DMS79 treated with DMSO at 0.1 percent for 48 hours (cell line): ENCODE results near the gene FLACC1.
"Not testable (repeated sequence)": the region's sequence is repeated elsewhere in the genome, so short reads cannot be mapped to it uniquely, and the experiment has no call there.

ENCODE experiments used
- DNase-seq: peaks from one replicate; lab custom pipeline; 2025; lab: John Stamatoyannopoulos, UW

The FLACC1 gene, protein sequence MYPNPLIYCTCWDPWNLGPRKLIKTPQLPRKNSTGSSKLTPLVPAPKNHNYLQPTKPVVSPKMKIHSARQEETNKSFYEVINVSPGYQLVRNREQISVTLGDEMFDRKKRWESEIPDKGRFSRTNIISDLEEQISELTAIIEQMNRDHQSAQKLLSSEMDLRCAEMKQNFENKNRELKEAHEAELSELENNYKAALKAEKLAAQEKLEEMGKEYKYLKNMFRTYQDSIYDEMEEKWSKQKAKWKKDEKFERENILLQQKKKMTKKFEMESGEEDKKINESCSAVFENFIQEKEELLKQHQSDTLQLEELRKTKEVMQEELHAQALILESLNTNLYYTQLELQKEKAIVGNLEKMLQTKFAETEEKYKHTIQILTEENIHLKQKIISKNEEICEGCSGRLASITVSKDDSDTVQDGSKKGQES

GRCh38 chr2:201357221-201357620 lies at the start of gene FLACC1:
FLACC1 (minus strand) TSS chr2:201357345; CDS start chr2:201351404, 5,941 bp downstream.
- DNase-seq = no peak

- DNase-seq = peak; percentile 48
Observed at GRCh38 chr2:201406077-201406662, 49.0 kb upstream of the FLACC1 start.

- DNase-seq = no peak
Observed at GRCh38 chr2:201404699-201405280, 47.6 kb upstream of the FLACC1 start.

- peak; percentile 94 for DNase-seq
Observed at GRCh38 chr2:201403880-201404279, 46.7 kb upstream of the FLACC1 start.

DNA sequence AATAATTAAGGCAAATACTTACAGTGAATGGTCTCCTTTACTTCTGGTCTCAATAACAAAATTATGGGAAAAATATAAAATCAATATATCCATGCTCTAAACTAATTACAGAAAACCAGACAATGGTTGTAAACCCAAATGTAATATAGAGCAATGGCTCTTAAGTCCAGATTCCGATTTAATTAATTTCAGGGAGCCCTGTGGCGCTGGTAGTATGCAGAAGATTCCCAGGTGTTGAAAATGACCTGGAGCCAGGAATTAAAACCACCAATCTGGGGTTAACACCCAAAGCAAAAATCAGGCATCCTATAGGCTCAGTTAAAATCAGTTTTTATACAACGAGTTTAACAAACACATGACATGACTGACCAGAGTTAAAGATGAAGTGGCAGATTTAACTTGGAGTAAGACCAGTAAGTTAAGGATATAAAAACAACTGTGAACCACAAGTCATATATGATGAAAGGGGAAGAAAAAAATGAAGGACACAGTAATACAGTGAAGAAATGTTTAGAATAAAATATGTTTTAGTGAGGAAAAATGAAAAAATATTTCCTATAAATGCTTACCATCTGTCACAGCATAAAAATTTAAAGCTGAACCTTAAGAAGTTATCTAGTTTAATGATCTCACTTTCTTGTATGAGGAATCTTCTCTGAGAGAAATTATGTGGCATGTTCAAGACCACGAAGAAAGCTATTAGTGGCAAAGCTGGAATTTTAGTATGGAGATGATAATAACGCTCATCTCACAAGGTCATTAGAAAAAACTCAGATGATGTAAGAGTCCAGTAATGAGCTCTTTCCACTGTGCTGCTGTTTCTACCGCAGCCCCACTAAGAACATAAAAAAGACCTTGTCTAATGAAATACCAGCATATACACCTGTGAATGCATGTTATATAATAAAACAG lies 45.8 kb upstream of the FLACC1 start:
- no peak for DNase-seq

GRCh38 chr2:201401815-201402214 lies 44.7 kb upstream of the FLACC1 start:
- DNase-seq = peak; percentile 85

DNA sequence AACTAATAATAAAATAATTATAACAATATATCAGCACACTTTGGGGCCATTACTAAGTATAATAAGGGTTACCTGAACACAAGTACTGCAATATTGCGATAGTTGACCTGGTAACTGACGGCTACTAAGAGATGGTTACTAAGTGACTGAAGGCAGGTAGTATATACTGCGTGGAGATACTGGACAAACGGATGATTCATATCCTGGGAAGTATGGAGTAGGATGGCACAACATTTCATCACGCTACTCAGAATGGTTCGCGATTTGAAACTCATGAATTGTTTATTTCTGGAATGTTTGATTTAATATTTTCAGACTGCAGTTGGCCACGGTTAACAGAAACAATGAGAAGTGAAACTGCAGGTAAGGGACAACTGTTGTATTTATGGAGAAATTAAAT lies 39.5 kb upstream of the FLACC1 start:
- no peak for DNase-seq

DNA sequence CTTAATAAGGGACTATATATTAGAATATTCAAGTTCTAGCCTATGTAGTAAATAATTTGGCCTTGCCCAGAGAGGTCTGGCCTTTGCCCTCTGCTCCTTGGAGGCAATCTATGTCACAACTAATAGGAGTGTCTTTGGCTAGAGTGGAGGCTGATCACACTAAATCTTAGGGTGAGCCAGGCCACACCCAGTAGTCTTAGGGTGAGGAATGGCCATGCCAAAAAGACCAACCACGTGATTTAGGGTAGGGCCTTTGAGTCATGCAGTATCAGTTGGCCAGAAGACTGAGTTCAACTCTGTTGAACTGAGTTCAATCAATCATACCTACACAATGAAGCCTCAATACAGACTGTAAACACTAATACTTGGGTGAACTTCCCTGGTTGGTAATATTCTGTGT lies 26.0 kb upstream of the FLACC1 start:
- DNase-seq = no peak

GRCh38 chr2:201378496-201379397 lies 21.6 kb upstream of the FLACC1 start:
- DNase-seq = no peak

GRCh38 chr2:201377218-201377617 lies 20.1 kb upstream of the FLACC1 start:
- DNase-seq = no peak

DNA sequence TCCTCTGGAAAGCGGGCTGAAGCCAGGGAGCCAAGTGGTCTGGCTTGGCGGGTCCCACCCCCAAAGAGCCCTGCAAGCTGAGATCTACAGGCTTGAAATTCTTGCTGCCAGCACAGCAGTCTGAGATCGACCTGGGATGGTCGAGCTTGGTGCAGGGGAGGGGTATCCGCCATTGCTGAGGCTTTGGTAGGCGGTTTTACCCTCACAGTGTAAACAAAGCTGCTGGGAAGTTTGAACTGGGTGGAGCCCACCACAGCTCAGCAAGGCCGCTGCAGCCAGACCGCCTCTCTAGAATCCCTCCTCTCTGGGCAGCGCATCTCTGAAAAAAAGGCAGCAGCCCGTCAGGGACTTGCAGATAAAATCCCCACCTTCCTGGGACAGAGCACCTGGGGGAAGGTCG lies 12.6 kb upstream of the FLACC1 start:
- DNase-seq = no peak

DNA sequence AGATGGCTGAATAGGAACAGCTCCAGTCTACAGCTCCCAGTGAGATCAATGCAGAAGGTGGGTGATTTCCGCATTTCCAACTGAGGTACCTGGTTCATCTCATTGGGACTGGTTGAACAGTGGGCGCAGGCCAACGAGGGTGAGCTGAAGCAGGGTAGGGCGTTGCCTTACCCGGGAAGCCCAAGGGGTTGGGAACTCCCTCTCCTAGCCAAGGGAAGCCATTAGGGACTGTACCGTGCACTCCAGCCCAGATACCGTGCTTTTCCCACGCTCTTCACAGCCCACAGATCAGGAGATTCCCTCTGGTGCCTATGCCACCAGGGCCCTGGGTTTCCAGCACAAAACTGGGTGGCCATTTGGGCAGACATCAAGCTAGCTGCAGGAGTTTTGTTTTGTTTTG lies 12.2 kb upstream of the FLACC1 start:
- not testable (repeated sequence) for DNase-seq

- DNase-seq = no peak
Observed at GRCh38 chr2:201366146-201366545, 9.0 kb upstream of the FLACC1 start.

DNA sequence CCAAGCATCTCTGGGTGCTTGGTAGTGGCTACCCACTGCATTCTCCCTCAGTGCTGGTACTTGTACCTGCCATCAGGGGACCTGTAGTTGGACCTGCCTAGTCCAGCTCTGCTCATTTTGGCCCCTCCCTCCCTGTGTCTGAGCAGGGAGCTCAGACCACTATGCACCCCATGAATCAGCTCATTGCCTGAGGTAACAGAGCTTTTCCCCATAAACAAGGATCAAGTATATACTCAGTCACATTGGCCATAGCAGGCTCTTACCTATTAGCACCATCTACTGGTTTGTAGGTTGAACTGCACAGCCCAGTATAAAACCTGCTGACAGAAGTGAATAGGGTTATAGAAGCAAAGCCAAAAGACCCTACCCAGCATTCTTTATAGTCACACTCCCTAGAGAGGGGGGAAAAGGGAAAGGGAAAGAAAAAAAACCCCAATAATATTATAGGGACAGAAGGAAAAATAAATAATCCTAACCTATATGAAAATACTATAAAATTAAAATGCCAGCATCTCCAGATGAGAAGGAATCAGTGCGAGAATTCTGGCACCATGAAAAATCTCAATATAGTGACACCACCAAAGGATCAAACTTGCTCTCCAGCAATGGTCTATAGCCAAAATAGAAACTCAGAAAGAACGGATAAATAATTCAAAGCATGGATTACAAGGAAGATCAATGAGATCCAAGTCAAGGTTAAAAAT lies 6.9 kb upstream of the FLACC1 start:
- DNase-seq = peak; percentile 9

DNA sequence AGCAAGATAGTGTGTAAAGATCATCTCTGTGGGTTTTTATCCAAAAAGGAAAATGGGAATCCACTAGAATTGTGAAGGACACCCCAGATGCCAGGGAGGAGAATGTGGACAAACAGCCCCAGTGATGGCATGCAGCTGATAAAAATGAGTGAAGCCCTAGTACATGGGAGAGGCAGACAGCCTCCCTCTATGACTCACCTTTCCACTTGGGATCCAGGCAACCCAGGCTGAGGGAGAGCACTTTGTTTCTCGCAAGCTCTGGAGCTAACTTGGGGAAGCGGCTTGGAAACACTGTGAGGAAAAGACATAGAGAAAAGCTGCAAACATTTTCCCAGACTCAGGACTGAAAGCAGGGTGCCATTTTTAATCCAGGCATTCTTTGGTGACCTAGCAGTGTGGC lies 5.3 kb upstream of the FLACC1 start:
- DNase-seq = no peak

DNA sequence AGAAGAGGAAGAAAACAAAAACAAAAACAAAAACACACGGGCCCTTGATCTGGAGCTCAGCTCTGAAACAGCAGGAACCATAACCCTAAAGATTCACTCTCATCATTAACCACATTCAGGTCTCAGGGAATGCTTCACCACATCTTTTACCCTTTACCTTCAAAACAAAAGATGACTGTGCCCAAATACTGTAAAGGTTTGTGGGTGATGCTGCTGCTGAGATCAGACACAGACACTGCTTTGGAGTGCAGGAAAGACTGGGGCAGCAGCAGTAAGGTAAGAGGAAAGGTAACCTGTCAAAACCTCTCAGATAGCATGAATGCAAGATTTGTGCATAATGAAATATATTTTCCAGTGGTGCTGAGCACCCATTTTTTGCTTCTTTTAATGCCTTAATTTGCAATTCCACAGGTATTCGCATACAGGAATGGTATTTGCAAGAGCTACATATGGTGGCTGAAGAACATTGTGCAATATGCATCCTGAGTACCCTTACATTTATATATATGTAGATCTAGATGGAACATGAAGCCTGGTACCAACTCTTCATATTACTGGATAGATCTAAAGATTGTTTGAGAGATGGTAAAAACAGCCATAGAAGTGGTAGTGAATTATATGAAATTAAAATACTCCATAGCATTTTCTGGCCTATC lies 4.1 kb upstream of the FLACC1 start:
- DNase-seq = no peak

- no peak for DNase-seq
Observed at GRCh38 chr2:201360256-201360655, 3.1 kb upstream of the FLACC1 start.

GRCh38 chr2:201358684-201359083 lies 1.5 kb upstream of the FLACC1 start:
- DNase-seq = no peak

GRCh38 chr2:201353116-201353515 lies 4.0 kb downstream of the FLACC1 start:
- no peak for DNase-seq

DNA sequence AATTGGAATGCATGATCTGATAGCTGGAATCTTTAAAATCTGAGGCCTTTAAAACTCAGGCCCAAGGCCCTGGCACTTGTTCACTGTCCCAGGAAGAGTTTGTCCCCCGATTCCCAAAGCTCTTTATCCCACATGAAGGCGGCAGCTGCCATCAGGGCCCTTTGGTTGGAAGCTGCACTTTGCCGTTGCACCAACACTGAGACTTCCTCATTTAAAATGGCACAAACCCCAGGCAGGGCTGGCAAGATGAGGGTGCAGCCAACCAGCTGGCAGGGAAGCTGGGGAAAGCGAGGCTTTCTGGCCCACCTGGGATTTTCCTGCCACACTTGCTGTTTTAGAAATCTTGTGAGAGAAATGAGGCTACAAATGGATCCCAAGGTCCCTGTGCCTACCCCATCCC lies 6.3 kb downstream of the FLACC1 start:
- DNase-seq = no peak
